H1 (cell line): ENCODE measurements around the gene THADA. TPM values are rescaled to one million over a fixed set of nuclear protein-coding genes. Genes with fewer than 3 reads are reported as not detected.
A peak's percentile ranks its signal among the peaks of the same experiment; 100 is the strongest.

Source experiments
- CTCF ChIA-PET: fragments of 300-600 bp; sonication (Branson Sonifier 250); formaldehyde crosslinking; loops from one replicate; lab custom pipeline; 2021; ENCODE audit not compliant: partially characterized antibody; lab: Charles Lee
- POLR2A ChIA-PET: fragments of 300-600 bp; sonication (Branson Sonifier 250); formaldehyde crosslinking; loops from one replicate; lab custom pipeline; 2021; ENCODE audit warnings: inconsistent platforms; ENCODE audit not compliant: partially characterized antibody; lab: Charles Lee
- DNase-seq, 2 experiments: peaks; one replicate each; pipeline versions ENCODE4 v3.0.0 to v3.0.0-alpha.2; 2010 to 2022; ENCODE audit warnings: low spot score in 2 of 2, low read depth in 1 of 2, mixed read lengths in 1 of 2
- FAIRE-seq: peaks from 2 replicates; lab custom pipeline; 2011; peaks lifted over from hg19 to GRCh38; lab: Jason Lieb, UNC
- H2AFZ ChIP-seq: 2 replicates; pipeline ENCODE4 v1.8.1; 2012; ENCODE audit warnings: low read length, inconsistent platforms
- H2AK5ac ChIP-seq: 2 replicates; pipeline ENCODE4 v1.6.1; 2013; ENCODE audit warnings: low read depth, low read length
- H2BK120ac ChIP-seq: replicated peaks from 2 replicates; pipeline ENCODE3; 2013; ENCODE audit warnings: low read depth, low read length, inconsistent platforms
- H2BK12ac ChIP-seq: 2 replicates; pipeline ENCODE4 v1.6.1; 2013; ENCODE audit warnings: low read depth, low read length
- H2BK15ac ChIP-seq: 2 replicates; pipeline ENCODE4 v1.6.1; 2013; ENCODE audit warnings: low read length
- H2BK20ac ChIP-seq: 2 replicates; pipeline ENCODE4 v1.6.1; 2013; ENCODE audit warnings: low read length
- H2BK5ac ChIP-seq: 2 replicates; pipeline ENCODE4 v1.6.1; 2013; ENCODE audit warnings: low read depth, low read length
- H3K14ac ChIP-seq: 2 replicates; pipeline ENCODE4 v1.6.1; 2013; ENCODE audit warnings: inconsistent platforms; ENCODE audit not compliant: insufficient read length
- H3K18ac ChIP-seq: 2 replicates; pipeline ENCODE4 v1.6.1; 2013; ENCODE audit warnings: low read length; ENCODE audit errors: extremely low read depth
- H3K23ac ChIP-seq: 2 replicates; pipeline ENCODE4 v1.6.1; 2013; ENCODE audit warnings: inconsistent platforms; ENCODE audit not compliant: insufficient read length
- H3K23me2 ChIP-seq: 2 replicates; pipeline ENCODE4 v1.6.1; 2013; ENCODE audit warnings: low read depth, low read length
- H3K27ac ChIP-seq: 2 replicates; pipeline ENCODE4 v1.6.1; 2011; ENCODE audit warnings: low read depth, low read length, inconsistent platforms
- H3K27me3 ChIP-seq, 4 experiments: replicated peaks in 1 of 4; 1 replicate in 1 of 4; 2 replicates in 3 of 4; pipeline versions ENCODE4 v1.6.1 to v1.8.1; 2011 to 2013; ENCODE audit warnings: low read length in 3 of 4, mild to moderate bottlenecking in 3 of 4, inconsistent platforms in 2 of 4, mixed read lengths in 2 of 4, moderate library complexity in 1 of 4; ENCODE audit not compliant: control insufficient read depth in 3 of 4, insufficient read depth in 3 of 4; ENCODE audit errors: extremely low read depth in 1 of 4
- H3K36me3 ChIP-seq, 4 experiments: 2 replicates each; pipeline versions ENCODE4 v1.6.1 to v1.8.1; 2011 to 2013; ENCODE audit warnings: mild to moderate bottlenecking in 4 of 4, low read length in 3 of 4, moderate library complexity in 2 of 4, control low read depth in 1 of 4, inconsistent platforms in 1 of 4; ENCODE audit not compliant: insufficient read depth in 4 of 4, control insufficient read depth in 2 of 4
- H3K4ac ChIP-seq: replicated peaks from 2 replicates; pipeline ENCODE3; 2013; ENCODE audit warnings: low read length, low read depth, mixed read lengths, inconsistent platforms; ENCODE audit not compliant: insufficient read length
- H3K4me1 ChIP-seq, 4 experiments: replicated peaks in 1 of 4; 1 replicate in 1 of 4; 2 replicates in 3 of 4; pipeline versions ENCODE4 v1.6.1 to v1.8.1; 2011 to 2013; ENCODE audit warnings: low read length in 3 of 4, inconsistent platforms in 2 of 4, mixed read lengths in 1 of 4; ENCODE audit not compliant: insufficient read depth in 4 of 4, control insufficient read depth in 3 of 4
- H3K4me2 ChIP-seq, 2 experiments: 2 replicates each; pipeline versions ENCODE4 v1.6.1 to v1.8.1; 2011 to 2013; ENCODE audit warnings: low read depth in 2 of 2, low read length in 2 of 2, control low read depth in 1 of 2, inconsistent platforms in 1 of 2, mild to moderate bottlenecking in 1 of 2; ENCODE audit not compliant: insufficient read depth in 1 of 2
- H3K4me3 ChIP-seq, 4 experiments: fragments of 200-600, 300-600 bp in 1 of 4; sonication (generic), shearing (Covaris generic), sonication (Bioruptor Twin) in 1 of 4; 2 replicates each; pipeline versions ENCODE4 v1.5.1 to v1.8.1; 2011 to 2016; ENCODE audit warnings: low read length in 4 of 4, low read depth in 3 of 4, control low read depth in 2 of 4, inconsistent platforms in 2 of 4, mild to moderate bottlenecking in 2 of 4, mixed read lengths in 1 of 4, moderate library complexity in 1 of 4; ENCODE audit not compliant: insufficient read depth in 2 of 4; ENCODE audit errors: extremely low read depth in 1 of 4
- H3K56ac ChIP-seq: replicated peaks from 2 replicates; pipeline ENCODE3; 2013; ENCODE audit warnings: low read depth, mild to moderate bottlenecking, mixed read lengths, low read length, inconsistent platforms; ENCODE audit not compliant: insufficient read length
- H3K79me1 ChIP-seq: 2 replicates; pipeline ENCODE4 v1.6.1; 2013; ENCODE audit warnings: low read depth, low read length, control low read depth
- H3K79me2 ChIP-seq, 2 experiments: 2 replicates each; pipeline versions ENCODE4 v1.6.1 to v1.8.1; 2012 to 2013; ENCODE audit warnings: low read length in 2 of 2, mild to moderate bottlenecking in 2 of 2, inconsistent platforms in 1 of 2; ENCODE audit not compliant: insufficient read depth in 2 of 2, control insufficient read depth in 1 of 2
- H3K9ac ChIP-seq, 4 experiments: replicated peaks in 1 of 4; 1 replicate in 1 of 4; 2 replicates in 3 of 4; pipeline versions ENCODE4 v1.6.1 to v1.8.1; 2011 to 2013; ENCODE audit warnings: low read depth in 3 of 4, low read length in 3 of 4, control low read depth in 2 of 4, mild to moderate bottlenecking in 2 of 4, moderate library complexity in 2 of 4, inconsistent platforms in 1 of 4; ENCODE audit errors: extremely low read depth in 1 of 4
- H3K9me3 ChIP-seq, 2 experiments: 2 replicates each; pipeline versions ENCODE4 v1.6.1 to v1.8.1; 2012 to 2013; ENCODE audit warnings: mild to moderate bottlenecking in 2 of 2, moderate library complexity in 2 of 2, control low read depth in 1 of 2, inconsistent platforms in 1 of 2, low read depth in 1 of 2, low read length in 1 of 2, mixed read lengths in 1 of 2; ENCODE audit not compliant: insufficient read depth in 2 of 2
- H4K20me1 ChIP-seq, 2 experiments: replicated peaks in 1 of 2; 2 replicates each; pipeline versions ENCODE3 to v1.8.1; 2011 to 2013; ENCODE audit warnings: inconsistent platforms in 2 of 2, low read length in 2 of 2, mild to moderate bottlenecking in 1 of 2; ENCODE audit not compliant: insufficient read depth in 2 of 2, control insufficient read depth in 1 of 2
- H4K5ac ChIP-seq: 2 replicates; pipeline ENCODE4 v1.6.1; 2013; ENCODE audit warnings: low read length, low read depth, mixed read lengths, inconsistent platforms; ENCODE audit not compliant: insufficient read length
- H4K8ac ChIP-seq: 2 replicates; pipeline ENCODE4 v1.8.0; 2013; ENCODE audit warnings: mild to moderate bottlenecking, moderate library complexity, low read length, inconsistent platforms; ENCODE audit not compliant: insufficient read depth; ENCODE audit errors: extremely low read depth
- H4K91ac ChIP-seq: replicated peaks from 2 replicates; pipeline ENCODE3; 2013; ENCODE audit warnings: low read length, mixed read lengths, inconsistent platforms; ENCODE audit not compliant: insufficient read length
- CBX5 ChIP-seq: fragments of 300-800, 300-1000 bp; sonication (generic); IDR thresholded peaks from 2 replicates; pipeline ENCODE4 v1.7.1; 2016; ENCODE audit warnings: antibody characterized with exemption, low read length, low read depth
- CEBPB ChIP-seq: IDR thresholded peaks from 2 replicates; pipeline ENCODE4 v1.6.1; 2012; ENCODE audit warnings: low read depth, low read length
- E2F6 ChIP-seq: IDR thresholded peaks from 2 replicates; pipeline ENCODE4 v1.6.1; 2012; ENCODE audit warnings: inconsistent platforms
- FOSL1 ChIP-seq: IDR thresholded peaks from 2 replicates; pipeline ENCODE4 v1.6.1; 2011; ENCODE audit warnings: mild to moderate bottlenecking, low read depth, low read length, moderate library complexity; ENCODE audit not compliant: insufficient read depth
- JUND ChIP-seq: IDR thresholded peaks from 2 replicates; pipeline ENCODE4 v1.6.1; 2011; ENCODE audit warnings: mild to moderate bottlenecking, improper control_type of control experiment, low read length
- MAX ChIP-seq: IDR thresholded peaks from 2 replicates; pipeline ENCODE4 v1.6.1; 2012; ENCODE audit warnings: inconsistent platforms
- NANOG ChIP-seq: IDR thresholded peaks from 2 replicates; pipeline ENCODE4 v1.6.1; 2011; ENCODE audit warnings: low read length, low read depth, mild to moderate bottlenecking, inconsistent platforms; ENCODE audit not compliant: insufficient read depth, poor library complexity, severe bottlenecking
- RFX5 ChIP-seq: IDR thresholded peaks from 2 replicates; pipeline ENCODE4 v1.6.1; 2011; ENCODE audit warnings: low read depth, low read length, improper control_type of control experiment, borderline replicate concordance
- SP1 ChIP-seq: IDR thresholded peaks from 2 replicates; pipeline ENCODE4 v1.6.1; 2011; ENCODE audit warnings: low read depth, low read length
- SRF ChIP-seq: IDR thresholded peaks from 2 replicates; pipeline ENCODE4 v1.6.1; 2011; ENCODE audit warnings: mild to moderate bottlenecking, low read depth, low read length, moderate library complexity
- ZNF274 ChIP-seq: IDR thresholded peaks from 2 replicates; pipeline ENCODE4 v1.7.0; 2012; ENCODE audit warnings: low read length, borderline replicate concordance; ENCODE audit errors: extremely low read depth
- WGBS, 2 experiments: shearing (Covaris generic) in 1 of 2; methylation state at CpG; one replicate each; pipeline versions ENCODE4 v1.1.6 to v1.1.7; 2013 to 2015; ENCODE audit warnings: low lambda C conversion rate in 2 of 2, mixed read lengths in 2 of 2, inconsistent platforms in 1 of 2, low coverage in 1 of 2, missing lambda C conversion rate in 1 of 2; ENCODE audit not compliant: insufficient replicate concordance in 2 of 2, insufficient coverage in 1 of 2, insufficient read length in 1 of 2; ENCODE audit errors: extremely low coverage in 1 of 2, missing lambda C conversion rate in 1 of 2; 5-methylcytosine and 5-hydroxymethylcytosine counted together
- polyA plus RNA-seq, 7 experiments: library from polyadenylated mRNA; depleted of rRNA in 3 of 7; stranded (reverse) in 5 of 7; unstranded in 2 of 7; fragments of >200 nt in 5 of 7; fragments of 200-250 nt in 2 of 7; gene quantifications; 1 replicate in 5 of 7; 2 replicates in 1 of 7; 4 replicates in 1 of 7; pipeline versions ENCODE4 v1.2.1 to v1.2.3, GENCODE V29; 2011 to 2013; ENCODE audit warnings: missing spikeins in 2 of 7, mixed read lengths in 2 of 7
- total RNA-seq: library from RNA; stranded (reverse); fragmentation: NEBNext Ultra II Directional; extraction: Animal tissue kit (Norgen Biotek cat#: 25700); gene quantifications from 2 replicates; pipeline ENCODE4 v1.2.1, GENCODE V29; 2021

THADA gene
- total and polyA plus RNA-seq, 2 of the 8 experiments (the other 6 are each of a cell fraction or from before 2014, with no cell fraction given) = 22.4 to 26.8 TPM

GRCh38 chr2:43230951-43231827, 364.6 kb downstream of the THADA start:
- no peak for DNase-seq
- no peak overlapping the region for H4K8ac ChIP-seq
- no peak overlapping the region for H2BK15ac ChIP-seq
- no peaks in the 10 kb centered on the region for H3K27me3 ChIP-seq
- no peak overlapping the region for H2BK120ac ChIP-seq
- H3K4ac ChIP-seq = no peak overlapping the region
- 0 out of 2 replicates have a peak overlapping the region, but pooled peaks have one; percentile 0 for H2BK12ac ChIP-seq
- no peaks in the 10 kb centered on the region; the same call in 1 of the 2 replicates for H3K23me2 ChIP-seq
- no peak overlapping the region for H3K18ac ChIP-seq
- H3K23ac ChIP-seq = no peak overlapping the region
- H3K79me1 ChIP-seq = no peaks in the 10 kb centered on the region; the same call in 1 of the 2 replicates
- no peak overlapping the region for H3K4me2 ChIP-seq
- no peak overlapping the region; the same call in 1 of the 2 replicates for H2AK5ac ChIP-seq
- H2BK20ac ChIP-seq = peak overlapping the region; percentile 6; the same call in 1 of the 2 replicates
- peaks cover 0 to 2% of the 10 kb centered on the region in 2 experiments for H4K20me1 ChIP-seq
- H3K56ac ChIP-seq = no peak overlapping the region
- peak overlapping the region; percentile 71 for H4K91ac ChIP-seq
- WGBS, 2 experiments = 88% methylated on average over 7 of the region's 7 CpGs; no CpG with 5 or more reads in 1 of the 2 experiments
- no peaks in the 10 kb centered on the region for H3K9me3 ChIP-seq
- H3K27ac ChIP-seq = no peak overlapping the region
- H3K14ac ChIP-seq = no peak overlapping the region
- no peaks in the 10 kb centered on the region for H3K36me3 ChIP-seq
- FAIRE-seq = no peak
- H3K4me3 ChIP-seq = no peak overlapping the region
- H2AFZ ChIP-seq = no peak overlapping the region
- peaks cover 1 to 16% (median 8%) of the 10 kb centered on the region in 4 experiments; a peak in 5 of 7 replicates for H3K4me1 ChIP-seq
- no peak overlapping the region for H3K9ac ChIP-seq
- POLR2A ChIA-PET = no interaction called here
- no peak overlapping the region for H4K5ac ChIP-seq
- peak overlapping the region; percentile 60; the same call in 1 of the 2 replicates for H2BK5ac ChIP-seq
- H3K79me2 ChIP-seq = peaks cover 0 to 13% of the 10 kb centered on the region in 2 experiments; a peak in 3 of 4 replicates
- CTCF ChIA-PET = interaction anchor here (0.6 to 4.6 kb wide), 6 partner anchors 35 to 309 kb away, joined by 3 to 75 read pairs (median 6); no protein-coding TSS in a partner anchor
- no peak for TF ChIP-seq CBX5
- TF ChIP-seq CEBPB = no peak
- no peak for TF ChIP-seq JUND
- TF ChIP-seq FOSL1 = no peak
- TF ChIP-seq MAX = no peak
- TF ChIP-seq NANOG = no peak
- TF ChIP-seq ZNF274 = no peak
- no peak for TF ChIP-seq SP1
- TF ChIP-seq E2F6 = no peak
- TF ChIP-seq RFX5 = no peak
- TF ChIP-seq SRF = no peak
